ENCODE data around the gene MECR.

Gene MECR

GRCh38 chr1:29251164-29252124 is 20.7 kb upstream of the MECR start:
- TF ChIP-seq JUND (IDR thresholded peaks at IDR 0.05; ENCODE audit: low read depth) = no peak
- in situ Hi-C loops (cut with HindIII; ENCODE audit: low pct_unique_long_range_greater_than_20kb, low sequenced_read_pairs) = no loop called here
- DNase-seq (ENCODE audit: low read depth in 1 of 2, low spot score in 1 of 2) = no peak

DNA sequence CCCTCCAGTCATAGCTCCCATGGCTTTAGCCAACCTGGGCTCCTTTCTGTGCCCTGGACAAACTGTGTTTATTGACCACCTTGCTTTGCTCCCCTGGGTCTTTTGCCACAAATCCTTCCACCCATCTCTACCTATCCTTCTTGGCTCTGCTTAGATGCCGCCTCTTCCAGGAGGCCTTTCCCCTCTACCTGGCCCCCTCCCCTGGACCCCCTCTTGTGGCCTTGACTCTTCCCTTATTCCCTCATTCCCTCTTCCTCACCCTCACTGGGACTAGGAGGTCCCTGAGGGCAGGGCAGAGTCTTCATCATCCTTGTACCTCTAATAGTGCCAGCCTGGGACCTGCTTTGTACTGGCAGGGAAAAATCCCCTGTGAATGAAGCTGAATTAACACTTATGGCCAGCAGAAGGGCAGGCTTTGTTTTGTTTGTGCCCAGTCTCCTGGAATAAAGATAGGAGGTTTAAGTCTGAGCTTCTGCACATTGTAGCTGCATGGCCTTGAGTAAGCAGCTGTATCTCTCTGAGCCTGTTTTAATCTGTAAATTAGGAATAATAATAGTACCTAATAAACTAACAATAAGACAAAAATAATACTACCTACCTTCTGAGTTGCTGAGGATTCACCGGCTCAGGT is 19.3 kb upstream of the MECR start:
- no peak for TF ChIP-seq JUND (IDR thresholded peaks at IDR 0.05; ENCODE audit: low read depth)
- in situ Hi-C loops (cut with HindIII; ENCODE audit: low pct_unique_long_range_greater_than_20kb, low sequenced_read_pairs) = no loop called here
- DNase-seq (ENCODE audit: low read depth in 1 of 2, low spot score in 1 of 2) = no peak

DNA sequence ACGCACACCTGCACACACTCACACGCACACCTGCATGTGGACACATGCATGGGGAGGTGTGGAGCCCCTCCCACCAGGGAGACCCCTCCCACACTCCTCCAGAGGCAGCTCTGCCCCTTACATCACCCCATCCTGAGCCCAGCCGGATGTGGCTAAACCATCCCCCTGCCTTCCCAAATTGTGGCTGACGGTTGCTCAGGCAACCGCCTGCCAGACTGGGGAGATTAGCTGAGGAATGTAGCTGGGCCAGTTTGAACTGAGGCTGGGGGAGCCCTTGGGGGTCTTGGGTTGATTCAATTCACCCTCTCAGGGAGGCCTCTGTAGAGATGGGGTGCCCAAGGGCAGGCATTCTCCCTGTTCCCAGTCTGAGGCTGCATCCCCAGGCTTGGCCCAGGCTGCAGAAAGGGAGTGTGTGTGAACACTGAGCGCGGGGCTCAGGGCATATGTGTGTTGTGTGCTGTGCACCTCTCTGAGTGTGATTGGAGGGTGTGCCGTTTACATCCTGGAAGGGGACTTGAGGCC is 18.5 kb upstream of the MECR start:
- no peak for TF ChIP-seq JUND (IDR thresholded peaks at IDR 0.05; ENCODE audit: low read depth)
- DNase-seq (ENCODE audit: low read depth in 1 of 2, low spot score in 1 of 2) = no peak
- in situ Hi-C loops (cut with HindIII; ENCODE audit: low pct_unique_long_range_greater_than_20kb, low sequenced_read_pairs) = no loop called here

- DNase-seq (ENCODE audit: low read depth in 1 of 2, low spot score in 1 of 2) = no peak
- no peak for TF ChIP-seq JUND (IDR thresholded peaks at IDR 0.05; ENCODE audit: low read depth)
- in situ Hi-C loops (cut with HindIII; ENCODE audit: low pct_unique_long_range_greater_than_20kb, low sequenced_read_pairs) = no loop called here
Observed at GRCh38 chr1:29248409-29248808, 17.7 kb upstream of the MECR start.

- TF ChIP-seq JUND (IDR thresholded peaks at IDR 0.05; ENCODE audit: low read depth) = no peak
Observed at GRCh38 chr1:29247571-29248273, 17.0 kb upstream of the MECR start.

GRCh38 chr1:29247044-29247443 is 16.3 kb upstream of the MECR start:
- in situ Hi-C loops (cut with HindIII; ENCODE audit: low pct_unique_long_range_greater_than_20kb, low sequenced_read_pairs) = no loop called here
- no peak for DNase-seq (ENCODE audit: low read depth in 1 of 2, low spot score in 1 of 2)
- TF ChIP-seq JUND (IDR thresholded peaks at IDR 0.05; ENCODE audit: low read depth) = no peak

More at GRCh38 chr1:29247571-29248273, 17.0 kb upstream of the MECR start:
- DNase-seq (ENCODE audit: low read depth in 1 of 2, low spot score in 1 of 2) = no peak
- in situ Hi-C loops (cut with HindIII; ENCODE audit: low pct_unique_long_range_greater_than_20kb, low sequenced_read_pairs) = no loop called here

GRCh38 chr1:29245876-29246275 is 15.1 kb upstream of the MECR start:
- peak; percentile 57 to 70 for DNase-seq (ENCODE audit: low read depth in 1 of 2, low spot score in 1 of 2)
- no peak for TF ChIP-seq JUND (IDR thresholded peaks at IDR 0.05; ENCODE audit: low read depth)
- in situ Hi-C loops (cut with HindIII; ENCODE audit: low pct_unique_long_range_greater_than_20kb, low sequenced_read_pairs) = no loop called here

- in situ Hi-C loops (cut with HindIII; ENCODE audit: low pct_unique_long_range_greater_than_20kb, low sequenced_read_pairs) = no loop called here
- no peak for TF ChIP-seq JUND (IDR thresholded peaks at IDR 0.05; ENCODE audit: low read depth)
- no peak for DNase-seq (ENCODE audit: low read depth in 1 of 2, low spot score in 1 of 2)
Observed at GRCh38 chr1:29245261-29245660, 14.5 kb upstream of the MECR start.

- TF ChIP-seq JUND (IDR thresholded peaks at IDR 0.05; ENCODE audit: low read depth) = no peak
- in situ Hi-C loops (cut with HindIII; ENCODE audit: low pct_unique_long_range_greater_than_20kb, low sequenced_read_pairs) = no loop called here
- no peak for DNase-seq (ENCODE audit: low read depth in 1 of 2, low spot score in 1 of 2)
Observed at GRCh38 chr1:29243871-29244200, 13.1 kb upstream of the MECR start.

GRCh38 chr1:29243023-29243870 is 12.5 kb upstream of the MECR start:
- no peak for TF ChIP-seq JUND (IDR thresholded peaks at IDR 0.05; ENCODE audit: low read depth)
- in situ Hi-C loops (cut with HindIII; ENCODE audit: low pct_unique_long_range_greater_than_20kb, low sequenced_read_pairs) = no loop called here
- DNase-seq (ENCODE audit: low read depth in 1 of 2, low spot score in 1 of 2) = no peak

DNA sequence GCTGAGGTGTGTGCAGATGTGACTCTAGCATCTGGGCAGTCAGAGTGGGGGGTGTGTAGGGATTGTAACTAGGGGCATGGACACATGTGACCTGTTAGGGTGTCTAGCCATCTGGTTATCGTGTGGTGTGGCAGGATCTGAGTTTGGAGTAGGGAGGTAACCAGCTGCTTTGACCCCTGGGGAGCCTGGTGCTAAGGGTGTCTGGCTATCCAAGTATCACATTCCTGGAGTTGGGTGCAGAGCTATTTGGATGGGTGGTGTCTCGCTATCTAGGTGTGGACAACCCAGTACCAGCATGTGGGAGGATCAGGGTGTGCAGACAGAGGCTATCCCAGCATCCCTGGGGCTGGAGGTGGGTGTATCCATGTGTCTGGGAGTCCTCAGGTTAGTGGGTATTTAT is 10.3 kb upstream of the MECR start:
- no peak for TF ChIP-seq JUND (IDR thresholded peaks at IDR 0.05; ENCODE audit: low read depth)
- in situ Hi-C loops (cut with HindIII; ENCODE audit: low pct_unique_long_range_greater_than_20kb, low sequenced_read_pairs) = no loop called here
- no peak for DNase-seq (ENCODE audit: low read depth in 1 of 2, low spot score in 1 of 2)

DNA sequence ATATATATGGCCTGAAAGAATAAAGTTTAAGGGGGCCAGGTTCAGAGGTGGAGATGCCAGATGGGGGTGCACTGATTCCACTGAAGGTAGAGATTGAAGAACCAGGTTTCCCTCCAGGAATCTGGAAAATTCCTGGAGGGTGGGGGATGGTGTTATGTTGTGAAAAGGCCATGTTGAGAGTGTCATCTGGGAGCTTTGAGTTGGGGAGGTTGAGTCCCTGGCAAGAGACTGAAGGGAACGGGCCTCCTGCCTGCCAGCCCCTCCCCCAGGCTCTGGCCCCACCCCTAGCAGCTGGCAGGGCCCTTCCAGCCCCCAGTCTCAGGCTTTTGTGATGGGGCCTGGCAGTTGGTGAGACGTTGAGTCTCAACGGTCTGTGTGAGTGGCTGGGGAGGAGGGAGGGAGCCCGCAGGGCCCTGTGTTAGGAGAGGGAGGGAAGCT is 9.7 kb upstream of the MECR start:
- in situ Hi-C loops (cut with HindIII; ENCODE audit: low pct_unique_long_range_greater_than_20kb, low sequenced_read_pairs) = no loop called here
- DNase-seq (ENCODE audit: low read depth in 1 of 2, low spot score in 1 of 2) = peak in 1 of 2 experiments; percentile 19
- TF ChIP-seq JUND (IDR thresholded peaks at IDR 0.05; ENCODE audit: low read depth) = no peak
